GM21723 (cell line): Measurements from ENCODE around the gene TMEM271.

ENCODE experiments used
- ATAC-seq: cut with Tn5 transposase; IDR thresholded peaks from one replicate; pipeline ENCODE4 v1.9.1; 2021; ENCODE audit warnings: mild to moderate bottlenecking, moderate library complexity; ENCODE audit not compliant: unreplicated experiment

The TMEM271 gene, protein sequence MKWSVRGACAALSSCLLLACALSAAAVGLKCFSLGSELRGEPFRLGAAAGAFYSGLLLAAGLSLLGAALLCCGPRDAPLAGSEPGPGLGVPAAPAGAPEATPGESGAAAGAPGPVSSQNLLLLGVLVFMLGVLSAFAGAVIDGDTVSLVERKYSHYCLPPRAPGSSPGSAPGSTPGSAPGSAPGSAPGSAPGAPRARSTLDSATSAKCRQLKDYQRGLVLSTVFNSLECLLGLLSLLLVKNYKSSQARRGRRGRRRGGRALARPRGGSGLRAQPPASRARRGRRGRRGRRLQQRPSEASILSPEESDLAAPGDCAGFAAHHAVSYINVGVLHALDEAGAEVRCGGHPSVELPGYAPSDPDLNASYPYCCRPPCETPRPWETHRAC

GRCh38 chr4:576245-576821 is at the start of gene TMEM271:
Gene TMEM271 (minus strand): TSS chr4:576295. CDS start chr4:576062, 233 bp downstream.
- no peak for ATAC-seq

- ATAC-seq = no peak
Observed at GRCh38 chr4:625631-626161, 49.6 kb upstream of the TMEM271 start.

GRCh38 chr4:624705-625590 is 48.9 kb upstream of the TMEM271 start, which contains the start of gene PDE6B:
Gene PDE6B (plus strand): TSS chr4:625573. CDS start chr4:625627, 54 bp downstream.
- ATAC-seq = no peak

GRCh38 chr4:623914-624566 is 47.9 kb upstream of the TMEM271 start:
- no peak for ATAC-seq

DNA sequence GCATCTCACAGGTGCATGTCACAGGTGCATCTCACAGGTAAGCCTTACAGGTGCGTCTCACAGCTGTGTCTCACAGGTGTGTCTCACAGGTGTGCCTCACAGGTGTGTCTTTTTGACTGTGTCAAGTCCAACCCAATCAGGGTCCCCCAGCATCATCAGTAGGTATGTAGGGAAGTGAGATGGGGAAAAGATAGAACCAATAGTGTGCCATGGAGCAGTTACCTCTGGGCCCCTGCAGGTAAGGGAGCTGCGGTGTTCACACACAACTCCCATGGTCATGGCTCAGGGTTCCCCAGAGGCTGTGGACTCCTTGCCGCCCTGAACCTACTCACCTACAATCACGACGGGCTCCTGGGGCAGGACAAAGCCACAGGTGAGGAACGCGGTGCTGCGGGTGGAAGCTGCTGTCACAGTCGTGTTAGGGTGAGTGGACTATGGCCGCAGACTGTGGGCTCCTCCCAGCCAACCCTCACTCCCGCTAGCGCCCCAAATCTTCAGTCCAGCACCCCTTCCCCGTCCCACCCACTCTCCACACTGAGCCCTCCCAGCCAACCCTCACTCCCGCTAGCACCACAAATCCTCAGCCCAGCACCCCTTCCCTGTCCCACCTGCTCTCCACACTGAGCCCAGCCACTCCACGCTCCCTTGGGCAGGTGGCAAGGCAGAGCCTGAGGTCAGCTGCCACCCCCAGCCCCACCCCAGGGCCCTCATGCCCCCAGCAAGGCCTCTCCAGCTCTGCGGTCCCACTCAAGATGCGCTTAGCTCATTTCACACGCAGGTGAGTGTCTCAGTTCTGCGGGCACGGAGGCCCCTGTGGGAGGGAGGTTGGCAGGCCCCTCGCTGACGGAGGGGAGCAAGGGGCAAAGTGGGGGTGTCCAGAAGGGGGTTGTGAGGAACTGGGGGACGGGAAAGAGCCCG is 47.2 kb upstream of the TMEM271 start:
- no peak for ATAC-seq

DNA sequence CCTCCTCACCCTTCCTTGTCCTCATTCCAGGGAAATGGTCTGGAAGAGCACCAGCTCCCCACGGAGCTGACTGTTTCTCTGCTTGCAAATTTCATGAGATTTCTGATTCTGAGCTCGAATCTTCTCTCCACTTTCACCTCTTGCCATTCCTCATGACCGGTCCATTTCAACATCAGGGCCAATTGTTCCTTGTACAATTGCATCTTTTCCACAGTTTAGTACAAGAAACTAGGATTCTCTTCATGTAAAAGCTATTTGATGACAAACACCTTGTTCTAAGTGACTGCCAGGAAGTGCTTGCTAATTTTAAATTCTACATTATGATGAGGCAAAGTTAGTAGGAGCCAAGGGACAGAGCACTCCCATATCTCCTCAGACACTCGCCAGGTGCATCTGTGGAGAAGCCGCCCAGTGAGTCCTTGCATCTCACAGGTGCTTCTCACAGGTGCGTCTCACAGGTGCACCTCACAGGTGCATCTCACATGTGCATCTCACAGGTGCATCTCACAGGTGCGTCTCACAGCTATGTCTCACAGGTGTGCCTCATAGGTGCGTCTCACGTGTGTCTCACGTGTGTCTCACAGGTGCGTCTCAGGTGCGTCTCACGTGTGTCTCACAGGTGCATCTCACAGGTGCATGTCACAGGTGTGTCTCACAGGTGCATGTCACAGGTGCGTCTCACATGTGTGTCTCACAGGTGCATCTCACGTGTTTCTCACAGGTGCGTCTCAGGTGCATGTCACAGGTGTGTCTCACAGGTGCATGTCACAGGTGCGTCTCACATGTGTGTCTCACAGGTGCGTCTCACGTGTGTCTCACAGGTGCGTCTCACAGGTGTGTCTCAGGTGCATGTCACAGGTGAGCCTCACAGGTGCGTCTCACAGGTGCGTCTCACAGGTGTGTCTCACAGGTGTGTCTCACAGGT is 46.2 kb upstream of the TMEM271 start:
- no peak for ATAC-seq

DNA sequence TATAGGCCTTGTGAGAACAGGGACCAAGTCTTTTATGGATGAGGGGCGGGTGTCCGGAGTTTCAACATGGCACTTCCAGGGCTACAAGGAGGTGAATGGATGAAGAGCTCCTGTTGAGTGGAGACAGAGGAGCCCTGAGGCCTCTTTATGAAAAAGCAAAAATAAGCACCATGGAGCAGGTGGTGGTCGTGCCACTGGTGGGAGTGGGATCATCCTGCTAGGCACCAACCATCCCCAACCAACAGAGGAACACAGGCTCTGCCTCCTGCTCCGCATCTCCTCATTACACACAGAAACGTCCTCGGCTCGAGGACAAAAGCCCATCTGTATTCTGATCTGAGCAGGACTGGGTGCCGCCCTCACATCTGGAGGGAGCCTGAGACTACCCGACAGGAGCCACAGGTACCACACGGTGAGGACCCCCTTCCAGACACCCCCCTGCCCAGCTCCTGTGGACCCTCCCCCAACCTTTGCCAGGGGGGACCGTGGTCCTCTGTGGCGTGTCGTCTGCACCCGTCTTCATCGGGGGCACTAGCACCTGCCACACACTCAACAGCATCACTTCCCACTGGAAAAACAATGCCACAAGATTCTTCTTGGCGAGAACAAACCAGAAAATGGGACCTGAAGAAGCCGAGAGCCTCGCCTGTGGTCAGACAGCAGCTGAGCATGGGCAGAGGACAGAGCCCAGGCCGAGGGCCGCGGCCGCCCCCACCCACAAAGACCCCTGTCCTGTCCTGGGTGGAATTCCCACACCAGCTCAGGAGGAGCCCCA is 45.4 kb upstream of the TMEM271 start:
- ATAC-seq = no peak

GRCh38 chr4:620851-621261 is 44.8 kb upstream of the TMEM271 start:
- ATAC-seq = no peak

DNA sequence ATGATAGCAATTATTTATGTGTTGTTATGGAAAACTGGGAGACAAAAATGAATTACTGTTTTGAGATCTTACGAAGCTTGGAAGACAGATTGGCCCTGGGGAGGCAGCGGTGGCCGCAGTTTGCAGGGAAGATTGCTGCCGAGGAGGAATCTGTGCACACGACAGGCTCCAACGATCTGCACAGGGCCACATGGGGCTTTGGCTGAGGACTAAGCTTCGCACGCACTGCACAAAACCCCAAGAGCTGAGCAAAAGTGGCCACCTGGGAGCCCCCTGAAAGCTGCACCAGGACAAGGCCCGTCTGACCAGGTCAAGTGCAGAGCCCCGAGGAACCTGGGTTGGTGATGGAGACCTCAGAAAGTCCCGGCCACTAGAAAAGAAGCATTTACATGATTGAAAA is 44.1 kb upstream of the TMEM271 start:
- ATAC-seq = no peak

GRCh38 chr4:617644-618641 is 41.8 kb upstream of the TMEM271 start:
- no peak for ATAC-seq

DNA sequence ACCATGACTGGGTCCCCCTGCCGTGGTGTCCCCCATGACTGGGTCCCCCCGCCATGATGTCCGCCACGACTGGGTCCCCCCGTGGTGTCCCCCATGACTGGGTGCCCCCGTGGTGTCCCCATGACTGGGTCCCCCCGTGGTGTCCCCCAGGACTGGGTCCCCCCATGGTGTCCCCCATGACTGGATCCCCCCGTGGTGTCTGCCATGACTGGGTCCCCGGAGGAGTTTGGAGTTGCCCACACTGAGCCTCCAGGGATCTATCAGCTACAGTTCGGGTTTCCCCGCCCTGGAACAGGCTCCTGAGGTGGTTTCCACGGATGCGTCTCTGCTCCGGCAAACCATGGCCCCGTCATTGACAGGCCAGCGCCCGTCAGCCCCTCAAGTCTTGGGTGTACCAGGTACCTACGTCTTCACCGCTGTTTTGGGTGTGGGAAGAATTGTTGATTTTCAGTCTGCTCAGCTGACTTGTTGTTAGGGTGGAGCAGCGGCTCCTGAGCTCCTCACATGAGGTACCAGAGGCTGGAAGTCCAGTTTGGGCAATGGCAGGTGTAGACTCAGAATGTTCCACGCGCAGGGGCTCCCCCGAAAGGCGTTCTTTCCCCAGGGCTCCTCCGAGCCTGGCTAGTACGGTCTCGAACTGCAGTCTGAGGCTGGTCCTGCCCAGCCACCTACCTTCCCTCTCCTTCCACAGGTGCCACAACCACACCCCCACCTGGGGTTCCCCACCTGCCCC is 41.0 kb upstream of the TMEM271 start:
- no peak for ATAC-seq

DNA sequence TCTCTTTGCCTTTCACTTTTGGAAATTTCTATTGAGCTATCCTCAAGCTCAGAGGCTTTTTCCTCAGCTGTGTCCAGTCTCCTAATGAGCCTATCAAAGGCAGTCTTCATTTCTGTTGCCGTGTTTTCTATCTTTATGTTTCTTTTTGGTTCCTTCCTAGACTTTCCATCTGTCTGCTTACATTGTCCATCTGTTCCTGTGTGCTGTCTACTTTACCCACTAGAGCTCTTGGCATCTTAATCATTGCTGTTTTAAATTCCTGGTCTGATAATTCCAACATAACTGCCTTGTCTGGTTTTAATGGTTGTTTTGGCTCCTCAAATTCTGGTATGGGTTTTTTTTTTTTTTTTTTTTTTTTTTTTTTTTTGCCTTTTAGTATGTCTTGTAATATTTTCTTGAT is 40.0 kb upstream of the TMEM271 start:
- ATAC-seq = no peak

DNA sequence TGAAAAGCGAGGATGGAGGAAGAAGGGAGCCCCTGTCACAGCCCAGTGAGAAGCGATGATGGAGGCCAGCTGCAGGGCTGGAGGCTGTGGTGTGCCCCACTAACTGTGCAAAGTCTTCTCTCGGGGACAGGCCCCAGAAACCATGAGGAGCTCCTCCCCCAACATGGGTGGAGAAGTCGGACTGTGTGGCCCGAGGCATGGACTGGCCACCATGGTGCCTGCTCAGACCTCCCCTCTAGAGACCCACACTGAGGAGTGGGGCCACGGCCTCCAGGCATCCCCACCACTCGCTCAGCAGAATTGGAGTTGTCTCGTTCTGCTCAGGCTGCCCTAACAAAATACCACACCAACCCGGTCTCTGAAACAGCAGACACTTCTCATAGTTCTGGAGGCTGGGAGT is 37.0 kb upstream of the TMEM271 start:
- no peak for ATAC-seq

DNA sequence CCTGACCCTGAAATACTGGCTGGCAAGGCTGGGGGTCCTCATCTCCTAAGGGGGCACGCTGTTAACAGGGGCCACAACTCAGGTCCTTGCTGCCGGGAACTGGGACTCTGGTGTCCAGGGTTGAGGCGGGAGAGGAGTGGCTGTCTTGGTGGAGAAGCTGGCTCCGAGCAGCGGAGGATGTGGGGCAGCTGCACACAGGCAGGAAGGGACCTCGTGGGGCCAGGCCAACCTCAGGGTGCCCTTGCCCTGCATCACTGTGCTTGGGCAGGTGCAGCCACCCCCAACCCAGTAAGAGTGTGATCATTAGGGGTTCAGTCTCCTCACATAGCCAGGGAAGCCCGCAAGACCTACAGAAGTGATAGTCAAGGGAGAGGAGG is 36.6 kb upstream of the TMEM271 start:
- no peak for ATAC-seq

DNA sequence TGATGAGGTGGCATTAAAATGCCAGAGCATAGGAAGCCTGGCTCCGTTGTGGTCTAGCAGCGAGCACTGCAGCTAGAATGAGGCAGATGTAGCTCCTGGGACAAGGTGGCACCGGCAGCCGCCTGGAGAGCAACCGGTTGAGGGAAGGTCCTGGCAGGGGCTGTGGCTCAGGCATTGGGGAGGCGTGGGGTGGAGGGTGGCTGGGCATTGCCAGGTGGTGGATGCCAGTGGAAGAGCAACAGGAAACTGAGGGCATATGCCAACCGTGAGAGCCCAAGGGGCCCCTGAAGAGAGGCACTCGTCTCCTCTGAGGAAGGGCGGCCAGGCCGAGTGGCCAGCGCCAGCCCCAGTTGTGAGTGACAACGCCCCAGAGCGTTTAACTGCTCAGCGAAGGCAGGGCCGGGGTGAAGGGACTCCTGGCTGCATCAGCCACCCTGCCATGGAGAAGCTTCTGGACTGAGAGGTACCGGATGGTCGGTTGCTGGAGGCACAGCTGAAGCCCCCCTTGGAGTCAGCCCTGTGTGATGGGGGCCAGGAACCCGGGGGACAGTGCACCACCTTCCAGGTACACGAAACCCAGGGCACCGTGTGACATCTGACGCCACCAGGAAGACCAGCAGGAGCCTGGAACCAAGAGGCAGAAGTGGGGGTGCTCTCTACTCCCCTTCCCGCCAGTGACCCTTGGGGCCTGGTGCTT is 36.1 kb upstream of the TMEM271 start:
- ATAC-seq = no peak
